Thymus (tissue), 11 donors: ENCODE results near the gene DESI1. TPM values are rescaled to one million over a fixed set of nuclear protein-coding genes. Genes with fewer than 3 reads are reported as not detected.

Experiments used
- DNase-seq, 9 donors: peaks; one replicate each; pipeline ENCODE4 v3.0.0-alpha.2; 2013; ENCODE audit warnings: low spot score in 9 of 9, low read depth in 6 of 9, missing footprints in 1 of 9
- H3K27ac ChIP-seq, 2 donors: one replicate each; pipeline ENCODE4 v1.5.1; 2013; ENCODE audit warnings: control low read depth in 1 of 2, low read depth in 1 of 2, low read length in 1 of 2, mild to moderate bottlenecking in 1 of 2, moderate library complexity in 1 of 2
- H3K27me3 ChIP-seq, 2 donors: one replicate each; pipeline ENCODE4 v1.5.1; 2013; ENCODE audit warnings: low read length in 1 of 2; ENCODE audit not compliant: control insufficient read depth in 2 of 2, insufficient read depth in 1 of 2
- H3K36me3 ChIP-seq, 2 donors: one replicate each; pipeline ENCODE4 v1.5.1; 2013; ENCODE audit warnings: low read length in 1 of 2, mild to moderate bottlenecking in 1 of 2, moderate library complexity in 1 of 2; ENCODE audit not compliant: control insufficient read depth in 2 of 2, insufficient read depth in 2 of 2
- H3K4me1 ChIP-seq, 2 donors: one replicate each; pipeline ENCODE4 v1.5.1; 2013; ENCODE audit warnings: low read length in 2 of 2; ENCODE audit not compliant: control insufficient read depth in 2 of 2, insufficient read depth in 2 of 2
- H3K4me3 ChIP-seq, 2 donors: one replicate each; pipeline ENCODE4 v1.5.1; 2013; ENCODE audit warnings: low read length in 2 of 2, control low read depth in 1 of 2, mild to moderate bottlenecking in 1 of 2
- H3K9me3 ChIP-seq, 2 donors: one replicate each; pipeline ENCODE4 v1.5.1; 2013; ENCODE audit warnings: low read length in 1 of 2, mild to moderate bottlenecking in 1 of 2; ENCODE audit not compliant: control insufficient read depth in 2 of 2, insufficient read depth in 1 of 2
- WGBS: extraction: QIAGEN DNeasy Blood & Tissue Kit; methylation state at CpG from one replicate; pipeline ENCODE4 v1.1.7; 2013; 5-methylcytosine and 5-hydroxymethylcytosine counted together
- polyA plus RNA-seq: library from polyadenylated mRNA; stranded (reverse); fragments of 200-250 nt; gene quantifications from one replicate; pipeline ENCODE4 v1.2.3, GENCODE V29; 2013
- total RNA-seq: library from RNA; stranded (reverse); fragments of 120-200 nt; gene quantifications from one replicate; pipeline ENCODE4 v1.2.4, GENCODE V29; 2013
- donor health status: healthy.

DESI1 gene
- total and polyA plus RNA-seq, 2 donors = 11.9 to 14.6 TPM

- Histone ChIP-seq H3K36me3 (peaks cover 76 to 95% of the 10 kb centered on the region in 2 donors), H3K4me1 (peaks cover 0 to 12% of the 10 kb centered on the region in 2 donors), H3K27me3 (no peaks in the 10 kb centered on the region), H3K9me3 (no peaks in the 10 kb centered on the region), H3K4me3 (no peak overlapping the region), H3K27ac (no peak overlapping the region)
- WGBS = 100% methylated on average over 1 of the region's 1 CpG
- no peak for DNase-seq
These were observed 39.1 kb upstream of the DESI1 start for GRCh38 chr22:41659941-41660340.

DNA sequence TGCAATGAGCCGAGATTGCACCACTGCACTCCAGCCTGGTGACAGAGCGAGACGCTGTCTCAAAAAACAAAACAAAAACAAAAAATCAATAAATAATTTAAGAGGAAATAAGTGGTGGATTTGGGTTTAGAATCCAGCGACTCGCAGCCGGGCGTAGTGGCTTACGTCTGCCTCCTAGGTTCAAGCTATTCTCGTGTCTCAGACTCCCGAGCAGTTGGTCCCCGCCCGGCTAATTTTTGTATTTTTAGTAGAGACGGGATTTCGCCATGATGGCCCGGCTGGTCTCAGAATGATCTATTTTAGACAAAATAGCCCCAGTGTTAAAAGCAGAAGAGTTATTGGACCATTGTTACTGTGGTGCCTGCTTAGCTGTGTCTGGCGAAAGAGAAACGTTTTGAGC is 38.0 kb upstream of the DESI1 start:
- Histone ChIP-seq H3K27ac (no peak overlapping the region), H3K4me1 (peaks cover 0 to 10% of the 10 kb centered on the region in 2 donors), H3K36me3 (peaks cover 80 to 95% of the 10 kb centered on the region in 2 donors), H3K27me3 (no peaks in the 10 kb centered on the region), H3K4me3 (no peak overlapping the region), H3K9me3 (no peaks in the 10 kb centered on the region)
- no peak for DNase-seq
- 99% methylated on average over 17 of the region's 17 CpGs for WGBS

- peaks cover 0 to 10% of the 10 kb centered on the region in 2 donors for H3K4me1 ChIP-seq
- no peak overlapping the region for H3K4me3 ChIP-seq
- peaks cover 80 to 95% of the 10 kb centered on the region in 2 donors for H3K36me3 ChIP-seq
- H3K27ac ChIP-seq = no peak overlapping the region
- DNase-seq = no peak
- H3K9me3 ChIP-seq = no peaks in the 10 kb centered on the region
- WGBS = 99% methylated on average over 6 of the region's 6 CpGs
- H3K27me3 ChIP-seq = no peaks in the 10 kb centered on the region
These were observed 36.9 kb upstream of the DESI1 start for GRCh38 chr22:41657709-41658108.

- DNase-seq = peak in 3 of 9 donors; percentile 4 to 37 (median 21)
- Histone ChIP-seq H3K27ac (peak overlapping the region in 1 of 2 donors; percentile 3), H3K36me3 (peaks cover 88 to 97% of the 10 kb centered on the region in 2 donors), H3K4me1 (peaks cover 0 to 10% of the 10 kb centered on the region in 2 donors), H3K27me3 (no peaks in the 10 kb centered on the region), H3K9me3 (no peaks in the 10 kb centered on the region), H3K4me3 (no peak overlapping the region)
- 91% methylated on average over 5 of the region's 5 CpGs for WGBS
These were observed 35.7 kb upstream of the DESI1 start for GRCh38 chr22:41656556-41656955.

- Histone ChIP-seq H3K27me3 (no peaks in the 10 kb centered on the region), H3K36me3 (peaks cover 87 to 95% of the 10 kb centered on the region in 2 donors), H3K9me3 (no peaks in the 10 kb centered on the region), H3K4me3 (no peak overlapping the region), H3K27ac (no peak overlapping the region), H3K4me1 (peaks cover 0 to 10% of the 10 kb centered on the region in 2 donors)
- WGBS = over 99% methylated on average over 3 of the region's 3 CpGs
- DNase-seq = no peak
These were observed 33.5 kb upstream of the DESI1 start for GRCh38 chr22:41654322-41654721.

DNA sequence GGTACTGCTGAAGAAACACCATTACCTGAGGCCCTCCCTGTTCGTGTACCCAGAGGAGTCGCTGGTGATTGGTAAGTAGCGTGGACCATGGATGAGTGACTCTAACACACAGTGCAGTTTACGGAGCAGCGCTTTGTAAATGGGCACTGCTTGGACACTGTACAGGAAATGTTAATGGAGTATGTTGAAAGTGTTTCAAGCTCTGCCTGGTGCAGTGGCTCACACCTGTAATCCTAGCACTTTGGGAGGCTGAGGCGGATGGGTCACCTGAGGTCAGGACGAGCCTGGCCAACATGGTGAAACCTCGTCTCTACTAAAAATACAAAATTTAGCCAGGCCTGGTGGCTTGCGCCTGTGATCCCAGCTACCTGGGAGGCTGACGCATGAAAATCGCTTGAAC is 30.0 kb upstream of the DESI1 start:
- Histone ChIP-seq H3K9me3 (no peaks in the 10 kb centered on the region), H3K27me3 (no peaks in the 10 kb centered on the region), H3K4me1 (no peaks in the 10 kb centered on the region), H3K4me3 (no peak overlapping the region), H3K36me3 (peaks cover 83 to 92% of the 10 kb centered on the region in 2 donors), H3K27ac (no peak overlapping the region)
- DNase-seq = no peak
- WGBS = 99% methylated on average over 11 of the region's 11 CpGs

DNA sequence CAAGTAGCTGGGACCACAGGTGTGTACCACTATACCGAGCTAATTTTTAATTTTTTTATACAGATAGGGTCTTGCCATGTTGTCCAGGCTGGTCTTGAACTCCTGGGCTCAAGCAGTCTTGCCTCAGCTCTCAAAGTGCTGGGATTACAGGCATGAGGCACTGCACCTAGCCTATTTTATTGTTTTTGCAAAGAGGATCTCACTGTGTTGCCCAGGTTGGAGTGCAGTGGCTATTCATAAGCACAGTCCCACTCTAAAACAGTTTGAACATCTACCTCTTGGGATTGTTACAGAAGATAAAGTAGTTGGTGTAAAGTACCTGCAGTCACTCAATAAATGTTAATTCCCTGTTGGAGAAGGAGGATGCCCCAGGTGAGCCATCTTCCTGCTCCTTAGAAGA is 29.4 kb upstream of the DESI1 start:
- Histone ChIP-seq H3K27me3 (no peaks in the 10 kb centered on the region), H3K9me3 (no peaks in the 10 kb centered on the region), H3K4me1 (no peaks in the 10 kb centered on the region), H3K4me3 (no peak overlapping the region), H3K36me3 (peaks cover 83 to 93% of the 10 kb centered on the region in 2 donors), H3K27ac (no peak overlapping the region)
- DNase-seq = no peak
- 94% methylated on average over 1 of the region's 1 CpG for WGBS

- Histone ChIP-seq H3K36me3 (peaks cover 72 to 86% of the 10 kb centered on the region in 2 donors), H3K27ac (no peak overlapping the region), H3K9me3 (no peaks in the 10 kb centered on the region), H3K4me3 (no peak overlapping the region), H3K27me3 (no peaks in the 10 kb centered on the region), H3K4me1 (no peaks in the 10 kb centered on the region)
- 85% methylated on average over 1 of the region's 1 CpG for WGBS
- DNase-seq = no peak
These were observed 27.6 kb upstream of the DESI1 start for GRCh38 chr22:41648432-41648831.

DNA sequence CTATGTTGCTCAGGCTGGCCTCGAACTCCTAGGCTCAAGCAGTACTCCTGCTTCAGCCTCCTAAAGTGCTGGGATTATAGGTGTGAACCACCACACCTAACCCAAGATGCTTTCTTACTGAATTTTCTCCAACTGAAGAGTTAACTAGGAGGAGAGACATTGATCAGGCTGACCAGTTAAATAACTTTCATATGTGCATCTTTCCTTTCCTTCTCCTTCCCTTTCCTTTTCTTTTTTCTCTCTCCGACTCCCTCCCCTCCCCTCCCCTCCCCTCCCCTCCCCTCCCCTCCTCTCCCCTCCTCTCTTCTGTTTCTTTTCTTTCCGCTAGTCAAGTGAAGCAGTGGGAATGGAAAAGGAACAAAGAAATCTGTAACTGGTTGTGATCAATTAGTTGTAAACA is 26.9 kb upstream of the DESI1 start:
- Histone ChIP-seq H3K36me3 (peaks cover 72 to 85% of the 10 kb centered on the region in 2 donors), H3K4me3 (no peak overlapping the region), H3K27ac (no peak overlapping the region), H3K27me3 (no peaks in the 10 kb centered on the region), H3K4me1 (no peaks in the 10 kb centered on the region), H3K9me3 (no peaks in the 10 kb centered on the region)
- DNase-seq = no peak
- WGBS = 90% methylated on average over 3 of the region's 3 CpGs
